IMR-90 (cell line): ENCODE data around the gene SBK2.

Experiments used
- CEBPB ChIP-seq: IDR thresholded peaks from 2 replicates; pipeline ENCODE4 v1.6.1; 2012; ENCODE audit warnings: low read depth, low read length, improper control_type of control experiment
- CTCF ChIP-seq: conservative IDR thresholded peaks from 2 replicates; pipeline ENCODE4 v1.5.1; 2012; ENCODE audit warnings: mild to moderate bottlenecking, low read depth, low read length, improper control_type of control experiment
- ELK1 ChIP-seq: fragments of 150-350 bp; IDR thresholded peaks from 2 replicates; pipeline ENCODE4 v1.6.1; 2016; ENCODE audit warnings: low read depth, mild to moderate bottlenecking, low read length, moderate library complexity, borderline replicate concordance
- MAFK ChIP-seq: IDR thresholded peaks from 2 replicates; pipeline ENCODE4 v1.6.1; 2012; ENCODE audit warnings: low read depth, low read length, improper control_type of control experiment
- MAZ ChIP-seq: IDR thresholded peaks from 2 replicates; pipeline ENCODE4 v1.6.1; 2012; ENCODE audit warnings: low read depth, mild to moderate bottlenecking, low read length, improper control_type of control experiment, moderate library complexity, borderline replicate concordance
- NFE2L2 ChIP-seq: fragments of 150-350 bp; IDR thresholded peaks from 2 replicates; pipeline ENCODE4 v1.6.1; 2016; ENCODE audit warnings: low read depth, mild to moderate bottlenecking, low read length
- POLR2A ChIP-seq: IDR thresholded peaks from 2 replicates; pipeline ENCODE4 v1.6.1; 2012; ENCODE audit warnings: mild to moderate bottlenecking, low read depth, low read length
- RAD21 ChIP-seq: IDR thresholded peaks from 2 replicates; pipeline ENCODE4 v1.6.1; 2012; ENCODE audit warnings: low read length, improper control_type of control experiment
- RCOR1 ChIP-seq: IDR thresholded peaks from 2 replicates; pipeline ENCODE4 v1.6.1; 2012; ENCODE audit warnings: mild to moderate bottlenecking, low read length, improper control_type of control experiment; ENCODE audit not compliant: insufficient replicate concordance
- RFX5 ChIP-seq: IDR thresholded peaks from 2 replicates; pipeline ENCODE4 v1.8.0; 2012; ENCODE audit warnings: low read depth, mild to moderate bottlenecking, low read length, moderate library complexity
- USF2 ChIP-seq: fragments of 150-350 bp; IDR thresholded peaks from 2 replicates; pipeline ENCODE4 v1.6.1; 2017; ENCODE audit warnings: mild to moderate bottlenecking, antibody characterized with exemption, low read length, low read depth

GRCh38 chr19:55483706-55484592, 53.0 kb downstream of the SBK2 start:
- TF ChIP-seq CTCF (no peak), USF2 (no peak), POLR2A (no peak), RAD21 (no peak), RFX5 (no peak), CEBPB (no peak), RCOR1 (no peak), NFE2L2 (no peak), MAZ (no peak), MAFK (no peak), ELK1 (no peak)
